Posterior cingulate gyrus (tissue), 11 donors: ENCODE measurements around the gene FIGLA.

ENCODE experiments used
- DNase-seq, 10 donors: peaks; one replicate each; pipeline versions ENCODE4 v3.0.0 to v3.0.0-alpha.2; 2020 to 2021; ENCODE audit warnings: mixed read lengths in 3 of 10
- intact Hi-C: fragments of 100-400 bp; cut with DNase I; formaldehyde crosslinking; loops from one replicate; pipeline ENCODE4 v1.15.1; 2023

FIGLA gene

GRCh38 chr2:70777450-70777849, 13.0 kb downstream of the FIGLA start:
- intact Hi-C loops = no loop called here
- DNase-seq = no peak

- no peak for DNase-seq
- intact Hi-C loops = no loop called here
Observed at GRCh38 chr2:70776266-70776665, 14.2 kb downstream of the FIGLA start.

- intact Hi-C loops = no loop called here
- DNase-seq = no peak
Observed at GRCh38 chr2:70775141-70775540, 15.3 kb downstream of the FIGLA start.

GRCh38 chr2:70772486-70773155, 17.8 kb downstream of the FIGLA start:
- intact Hi-C loops = no loop called here
- no peak for DNase-seq

GRCh38 chr2:70771446-70771845, 19.0 kb downstream of the FIGLA start:
- intact Hi-C loops = no loop called here
- no peak for DNase-seq

- no peak for DNase-seq
- intact Hi-C loops = loop anchor here (5.0 kb wide), 1 partner anchor 112 kb away; no protein-coding TSS in a partner anchor
Observed at GRCh38 chr2:70769450-70769849, 21.0 kb downstream of the FIGLA start.

GRCh38 chr2:70768590-70769085, 21.8 kb downstream of the FIGLA start:
- no peak for DNase-seq
- intact Hi-C loops = loop anchor here (5.0 kb wide), 1 partner anchor 111 kb away; no protein-coding TSS in a partner anchor

- DNase-seq = peak; percentile 37 to 94 (median 62)
- intact Hi-C loops = loop anchor here (5.0 kb wide), 1 partner anchor 111 kb away; no protein-coding TSS in a partner anchor
Observed at GRCh38 chr2:70767699-70768589, 22.5 kb downstream of the FIGLA start, which contains the start of gene ADD2. Gene ADD2 (minus strand): TSS chr2:70768200. CDS start chr2:70706408, 61,792 bp downstream.

GRCh38 chr2:70767079-70767698, 23.3 kb downstream of the FIGLA start:
- DNase-seq = peak in 7 of 10 donors; percentile 19 to 88 (median 27)
- intact Hi-C loops = loop anchor here (5.0 kb wide), 1 partner anchor 110 kb away; no protein-coding TSS in a partner anchor

GRCh38 chr2:70766357-70767078, 23.9 kb downstream of the FIGLA start:
- no peak for DNase-seq
- intact Hi-C loops = loop anchor here (5.0 kb wide), 1 partner anchor 109 kb away; no protein-coding TSS in a partner anchor

- DNase-seq = no peak
- intact Hi-C loops = loop anchor here (5.0 kb wide), 1 partner anchor 108 kb away; no protein-coding TSS in a partner anchor
Observed at GRCh38 chr2:70765507-70765906, 24.9 kb downstream of the FIGLA start.

GRCh38 chr2:70759446-70759845, 31.0 kb downstream of the FIGLA start:
- intact Hi-C loops = loop anchor here (10.0 kb wide), 1 partner anchor 75 kb away; no protein-coding TSS in a partner anchor

GRCh38 chr2:70757966-70758365, 32.5 kb downstream of the FIGLA start:
- intact Hi-C loops = loop anchor here (10.0 kb wide), 1 partner anchor 73 kb away; no protein-coding TSS in a partner anchor

More at GRCh38 chr2:70759446-70759845, 31.0 kb downstream of the FIGLA start:
- no peak for DNase-seq

GRCh38 chr2:70757360-70757759, 33.1 kb downstream of the FIGLA start:
- no peak for DNase-seq
- intact Hi-C loops = loop anchor here (10.0 kb wide), 1 partner anchor 73 kb away; no protein-coding TSS in a partner anchor

More at GRCh38 chr2:70757966-70758365, 32.5 kb downstream of the FIGLA start:
- peak in 1 of 10 donors; percentile 29 for DNase-seq

GRCh38 chr2:70756128-70756527, 34.3 kb downstream of the FIGLA start:
- intact Hi-C loops = loop anchor here (10.0 kb wide), 1 partner anchor 71 kb away; no protein-coding TSS in a partner anchor
- DNase-seq = no peak

GRCh38 chr2:70753902-70754301, 36.5 kb downstream of the FIGLA start:
- intact Hi-C loops = loop anchor here (10.0 kb wide), 1 partner anchor 69 kb away; no protein-coding TSS in a partner anchor
- DNase-seq = no peak

- intact Hi-C loops = loop anchor here (10.0 kb wide), 1 partner anchor 68 kb away; no protein-coding TSS in a partner anchor
- no peak for DNase-seq
Observed at GRCh38 chr2:70753031-70753430, 37.4 kb downstream of the FIGLA start.

GRCh38 chr2:70752396-70752795, 38.0 kb downstream of the FIGLA start:
- DNase-seq = no peak
- intact Hi-C loops = loop anchor here (10.0 kb wide), 1 partner anchor 68 kb away; no protein-coding TSS in a partner anchor

- DNase-seq = no peak
- intact Hi-C loops = loop anchor here (10.0 kb wide), 1 partner anchor 67 kb away; no protein-coding TSS in a partner anchor
Observed at GRCh38 chr2:70751881-70752280, 38.6 kb downstream of the FIGLA start.
